ENCODE measurements around the gene RNASE1.

The RNASE1 gene

DNA sequence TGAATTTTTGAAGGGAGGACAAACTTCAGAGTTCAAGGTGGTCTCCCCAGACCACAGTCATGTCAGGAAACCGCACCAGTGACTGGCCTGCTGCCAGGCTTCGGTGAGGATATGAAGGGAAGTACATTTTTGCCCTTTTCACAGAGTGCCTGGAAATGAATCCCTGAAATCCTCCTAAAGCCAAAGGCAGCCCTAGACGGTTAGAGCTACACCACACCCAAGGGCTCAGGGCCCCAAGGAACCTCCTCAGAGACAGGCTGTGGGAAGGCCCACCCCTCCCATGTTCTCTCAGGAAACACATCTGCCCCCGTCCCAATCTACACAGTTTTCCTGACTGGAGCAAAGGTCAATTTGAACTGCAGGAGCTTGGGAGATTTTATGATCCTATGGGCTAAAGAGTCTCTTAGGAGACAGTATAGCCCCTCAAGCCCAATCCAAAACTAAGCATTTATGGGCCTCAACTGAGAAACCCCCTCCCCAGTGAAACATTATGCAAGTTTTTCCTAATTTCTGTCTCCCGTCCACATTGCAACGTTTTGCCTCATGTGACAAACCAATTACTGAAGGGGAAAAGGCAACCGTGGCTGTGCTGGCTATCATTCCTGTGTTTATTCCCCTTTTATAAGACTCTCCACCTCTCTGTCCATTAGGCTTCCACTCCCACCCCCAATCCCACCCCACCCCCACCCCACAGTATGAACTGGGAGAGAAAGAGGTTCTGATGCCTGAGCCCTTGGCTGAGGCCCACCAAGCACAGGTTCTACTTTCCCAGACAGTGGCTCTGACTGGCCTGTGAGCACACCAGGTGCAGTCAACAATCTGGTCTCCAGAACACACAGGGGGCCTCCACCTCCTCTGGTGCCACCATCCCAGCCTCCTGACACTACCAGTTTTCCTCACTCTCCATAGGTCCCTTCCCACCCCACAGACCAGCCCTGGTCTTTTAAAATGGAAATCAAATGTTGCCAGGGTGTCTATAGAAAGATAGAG, 9.6 kb upstream of the RNASE1 start:
- DNase-seq = no peak
- in situ Hi-C loops (cut with MboI; ENCODE audit: low pct_unique_long_range_greater_than_20kb, low sequenced_read_pairs) = no loop called here

DNA sequence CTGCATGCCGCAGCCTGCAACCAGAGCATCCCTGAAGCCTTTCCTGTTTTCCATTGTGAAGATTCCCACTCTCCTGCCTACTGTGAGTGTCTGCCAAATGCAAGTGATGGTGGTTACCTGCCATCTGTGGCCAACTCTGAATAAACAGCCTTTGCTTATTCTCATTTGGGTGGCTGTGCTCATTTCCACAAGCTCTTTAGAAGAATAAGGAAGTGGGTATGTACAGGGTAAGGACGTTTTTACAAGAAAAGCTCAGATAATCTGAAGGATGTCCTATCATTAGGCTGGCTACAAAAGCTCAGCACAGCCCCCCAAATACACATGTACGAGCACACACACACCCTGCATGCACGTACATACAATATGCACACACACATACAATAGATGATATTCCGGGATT, 7.3 kb upstream of the RNASE1 start:
- in situ Hi-C loops (cut with MboI; ENCODE audit: low pct_unique_long_range_greater_than_20kb, low sequenced_read_pairs) = no loop called here
- DNase-seq = no peak

DNA sequence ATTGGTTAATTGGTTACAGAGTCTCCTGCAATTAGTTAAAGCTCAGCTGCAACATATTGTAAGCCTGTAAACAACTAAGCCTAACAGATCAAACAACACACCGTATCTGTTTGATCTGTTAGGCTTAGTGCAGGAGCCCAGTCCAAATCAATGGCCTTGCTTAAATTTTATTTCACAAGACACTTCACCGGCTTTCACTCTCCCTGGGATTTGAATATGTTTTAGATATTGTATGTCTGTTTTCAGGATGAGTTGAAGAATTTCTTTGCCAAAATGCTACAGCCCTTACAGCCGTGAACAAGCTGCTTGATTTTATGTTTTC, 5.5 kb upstream of the RNASE1 start:
- in situ Hi-C loops (cut with MboI; ENCODE audit: low pct_unique_long_range_greater_than_20kb, low sequenced_read_pairs) = no loop called here
- DNase-seq = no peak

DNA sequence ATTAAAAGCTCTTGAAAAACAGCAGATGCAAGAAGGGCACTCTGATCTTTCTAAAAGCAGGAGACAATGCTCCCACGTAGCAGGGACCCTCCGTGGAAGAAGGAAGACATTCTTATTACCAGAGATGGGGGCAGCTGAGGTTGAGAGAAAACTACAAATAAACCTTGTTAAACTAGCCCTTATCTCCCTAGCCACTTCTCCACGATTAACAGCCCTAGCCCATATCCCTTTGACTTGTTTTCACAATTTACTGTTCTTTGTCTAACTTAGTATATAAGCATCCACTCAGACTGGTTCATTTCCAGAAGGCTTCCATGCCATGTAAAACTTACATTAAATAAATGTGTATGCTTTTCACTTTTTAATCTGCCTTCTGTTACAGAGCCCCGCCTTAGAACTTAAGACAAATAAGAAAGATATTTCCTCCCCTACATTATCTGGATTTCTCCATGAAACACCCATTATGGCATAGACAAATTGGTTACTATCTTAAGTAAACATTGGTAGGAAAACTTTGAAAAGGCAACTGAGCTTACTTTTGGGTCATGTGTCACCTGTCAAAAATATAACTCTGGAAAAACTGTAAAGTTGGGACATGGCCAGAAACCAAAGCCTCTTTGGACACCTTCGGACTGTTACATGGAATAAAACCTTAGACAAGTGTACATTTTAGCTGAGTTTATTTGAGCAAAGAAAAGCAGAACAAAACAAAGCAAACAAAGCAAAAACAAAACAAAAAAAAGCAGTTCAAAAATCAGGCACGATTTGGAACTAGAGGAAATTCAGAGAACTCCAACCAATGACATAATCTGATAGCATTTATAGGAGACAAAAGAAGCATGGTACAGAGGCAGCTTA, 4.9 kb upstream of the RNASE1 start:
- in situ Hi-C loops (cut with MboI; ENCODE audit: low pct_unique_long_range_greater_than_20kb, low sequenced_read_pairs) = no loop called here
- no peak for DNase-seq

DNA sequence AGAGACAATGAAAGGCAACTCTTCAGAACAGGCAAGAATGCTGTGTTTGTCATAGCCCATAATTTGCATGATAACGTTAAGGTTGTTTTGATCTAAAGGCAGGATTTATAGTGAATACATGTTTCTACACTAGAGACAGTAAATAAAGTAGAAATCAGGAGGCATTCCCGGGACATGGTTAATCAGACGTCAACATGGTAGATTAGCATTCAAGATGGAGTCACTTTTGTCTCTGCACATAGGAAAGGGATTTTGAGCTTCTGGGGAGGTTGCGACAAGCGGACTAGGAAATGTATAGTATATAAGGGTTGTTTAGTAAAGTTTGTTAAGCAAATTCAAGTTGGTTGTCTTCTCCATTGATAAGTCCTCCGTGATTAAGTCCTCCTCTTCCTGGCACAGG, 2.8 kb upstream of the RNASE1 start:
- no peak for DNase-seq
- in situ Hi-C loops (cut with MboI; ENCODE audit: low pct_unique_long_range_greater_than_20kb, low sequenced_read_pairs) = no loop called here

DNA sequence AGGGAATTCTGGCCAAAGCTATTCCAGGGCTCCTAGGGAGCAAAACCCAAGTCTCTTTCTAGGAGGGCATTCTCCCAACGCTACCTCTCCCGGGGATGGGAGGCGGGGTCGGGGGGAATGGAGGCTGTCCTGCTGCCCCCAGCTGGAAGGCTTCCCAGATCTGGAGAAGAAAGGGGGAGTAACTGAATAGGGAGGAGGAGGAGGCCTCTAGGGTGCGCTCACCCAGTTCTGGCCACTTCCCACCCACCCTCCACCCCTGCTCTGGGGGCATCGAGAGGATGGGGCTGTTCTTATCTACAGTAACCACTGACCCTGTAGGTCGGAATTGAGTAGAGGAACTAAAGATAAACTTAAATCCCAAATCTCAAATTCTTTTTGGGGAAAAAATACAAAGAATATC, 579 bp upstream of the RNASE1 start:
- in situ Hi-C loops (cut with MboI; ENCODE audit: low pct_unique_long_range_greater_than_20kb, low sequenced_read_pairs) = no loop called here

DNA sequence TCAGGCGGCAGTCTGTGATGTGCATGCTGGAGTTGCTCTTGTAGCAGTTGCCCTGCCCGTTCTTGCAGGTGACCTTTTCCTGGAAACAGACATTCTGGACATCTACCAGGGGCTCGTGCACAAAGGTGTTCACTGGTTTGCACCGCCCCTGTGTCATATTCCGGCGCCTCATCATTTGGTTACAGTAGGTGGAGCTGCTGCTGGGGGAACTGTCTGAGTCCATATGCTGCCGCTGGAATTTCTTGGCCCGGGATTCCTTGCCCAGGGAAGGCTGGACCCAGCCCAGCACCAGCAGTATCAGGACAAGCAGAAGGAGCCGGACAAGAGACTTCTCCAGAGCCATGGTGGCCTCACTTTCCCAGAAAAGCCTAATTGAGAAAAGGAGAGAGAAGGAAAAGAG, 918 bp downstream of the RNASE1 start:
- DNase-seq = no peak
- in situ Hi-C loops (cut with MboI; ENCODE audit: low pct_unique_long_range_greater_than_20kb, low sequenced_read_pairs) = no loop called here

More for the DNA sequence above, 579 bp upstream of the RNASE1 start:
- no peak for DNase-seq

DNA sequence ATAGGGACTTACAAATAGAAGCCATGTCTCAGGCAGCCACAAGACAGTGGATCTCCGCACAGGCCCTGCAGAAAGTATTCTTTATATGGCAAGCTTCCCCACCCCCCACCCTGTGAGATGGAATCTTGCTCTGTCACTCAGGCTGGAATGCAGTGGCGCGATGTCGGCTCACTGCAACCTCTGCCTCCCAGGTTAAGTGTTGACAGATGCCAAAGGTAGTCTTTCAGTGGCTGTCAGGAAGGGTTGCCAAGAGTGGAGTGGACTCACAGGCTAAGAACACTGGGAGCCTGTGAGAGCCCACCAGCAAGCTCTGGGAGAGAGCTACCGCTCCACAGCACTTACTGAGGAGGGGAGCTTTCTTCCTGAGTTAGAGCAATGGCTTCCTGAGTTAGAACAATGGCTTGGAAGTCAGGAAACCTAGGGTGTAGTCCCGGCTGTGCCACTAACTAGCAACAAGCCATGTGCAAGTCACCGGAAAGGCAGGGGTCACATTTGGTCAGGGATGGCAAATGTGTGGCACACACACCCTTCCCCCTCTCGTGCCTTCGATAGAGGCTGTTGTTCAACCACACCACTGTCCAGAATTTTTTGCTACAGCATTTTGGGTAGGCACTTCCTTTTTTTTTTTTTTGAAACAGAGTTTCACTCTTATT, 2.6 kb downstream of the RNASE1 start:
- in situ Hi-C loops (cut with MboI; ENCODE audit: low pct_unique_long_range_greater_than_20kb, low sequenced_read_pairs) = no loop called here
- DNase-seq = peak; percentile 52

DNA sequence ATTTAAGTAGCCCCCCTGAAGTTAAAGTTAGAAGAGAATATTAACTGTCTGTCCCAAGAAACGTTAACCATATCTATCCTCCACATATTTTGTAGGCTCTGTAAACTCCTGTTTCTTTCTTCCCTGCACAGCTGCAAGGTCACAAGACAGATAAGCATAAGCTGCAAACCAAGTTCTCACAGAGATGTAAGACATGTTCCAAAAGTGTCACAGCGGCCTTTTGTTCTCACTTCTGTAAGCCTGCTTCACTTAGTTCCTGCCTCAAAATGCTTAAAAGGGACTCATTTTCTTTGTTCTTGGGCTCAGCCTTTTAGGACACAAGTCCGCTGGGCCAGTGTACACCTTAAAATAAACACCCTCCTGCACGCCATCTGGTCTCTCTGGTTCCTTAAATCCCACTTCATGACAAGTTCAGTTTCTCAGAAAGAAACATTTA, 3.2 kb downstream of the RNASE1 start:
- DNase-seq = no peak
- in situ Hi-C loops (cut with MboI; ENCODE audit: low pct_unique_long_range_greater_than_20kb, low sequenced_read_pairs) = no loop called here

DNA sequence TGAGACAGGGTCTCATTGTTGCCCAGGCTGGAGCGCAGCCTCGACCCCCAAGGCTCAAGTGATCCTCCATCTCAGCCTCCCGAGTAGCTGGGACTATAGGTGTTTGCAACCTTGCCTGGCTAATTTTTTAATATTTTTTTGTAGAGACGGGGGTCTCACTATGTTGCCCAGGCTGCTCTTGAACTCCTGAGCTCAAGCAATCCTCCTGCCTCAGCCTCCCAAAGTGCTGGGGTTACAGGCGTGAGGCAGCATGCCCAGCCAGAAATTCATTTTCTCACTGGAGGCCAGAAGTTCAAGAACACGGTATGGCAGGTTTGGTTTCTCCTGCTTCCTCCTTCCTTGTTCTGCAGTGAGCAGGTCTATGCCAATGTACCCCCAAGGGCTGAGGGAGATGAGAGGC, 3.7 kb downstream of the RNASE1 start:
- no peak for DNase-seq
- in situ Hi-C loops (cut with MboI; ENCODE audit: low pct_unique_long_range_greater_than_20kb, low sequenced_read_pairs) = no loop called here

DNA sequence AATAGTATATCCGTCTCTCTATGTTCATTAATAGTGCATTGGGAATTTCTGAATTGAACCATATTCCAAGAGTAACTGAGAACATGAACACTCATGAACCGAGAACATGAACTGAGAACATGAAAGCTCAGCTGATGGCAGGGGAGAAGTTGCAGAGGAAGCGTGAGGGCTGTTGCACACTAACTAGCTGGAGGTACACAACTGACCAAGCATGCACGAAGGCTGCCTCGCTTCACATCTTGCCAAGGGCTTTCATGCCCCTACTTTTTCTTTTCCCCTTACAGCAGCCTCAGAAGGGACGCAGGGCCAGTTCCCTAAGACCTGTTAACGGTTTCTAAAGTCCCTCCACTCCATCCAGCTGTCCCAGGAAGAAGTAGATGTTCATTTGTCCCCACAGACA, 4.3 kb downstream of the RNASE1 start:
- in situ Hi-C loops (cut with MboI; ENCODE audit: low pct_unique_long_range_greater_than_20kb, low sequenced_read_pairs) = no loop called here
- DNase-seq = no peak

DNA sequence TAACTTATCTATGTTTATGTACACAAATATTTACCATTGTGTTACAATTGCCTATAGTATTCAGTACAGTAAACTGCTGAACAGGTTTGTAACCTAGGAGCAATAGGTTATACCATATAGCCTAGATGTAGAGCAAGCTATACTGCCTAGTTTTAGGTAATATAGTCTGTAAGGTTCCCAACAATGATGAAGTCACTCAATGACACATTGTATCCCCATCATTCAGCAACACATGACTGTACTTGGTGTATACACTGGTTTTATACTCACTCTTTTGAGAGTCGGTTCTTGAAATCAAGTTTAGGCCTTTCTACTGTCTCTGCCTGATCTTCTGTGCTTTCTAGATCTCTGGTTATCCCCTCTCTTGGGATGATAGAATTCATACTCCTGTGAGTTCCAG, 5.5 kb downstream of the RNASE1 start:
- in situ Hi-C loops (cut with MboI; ENCODE audit: low pct_unique_long_range_greater_than_20kb, low sequenced_read_pairs) = no loop called here
- no peak for DNase-seq

DNA sequence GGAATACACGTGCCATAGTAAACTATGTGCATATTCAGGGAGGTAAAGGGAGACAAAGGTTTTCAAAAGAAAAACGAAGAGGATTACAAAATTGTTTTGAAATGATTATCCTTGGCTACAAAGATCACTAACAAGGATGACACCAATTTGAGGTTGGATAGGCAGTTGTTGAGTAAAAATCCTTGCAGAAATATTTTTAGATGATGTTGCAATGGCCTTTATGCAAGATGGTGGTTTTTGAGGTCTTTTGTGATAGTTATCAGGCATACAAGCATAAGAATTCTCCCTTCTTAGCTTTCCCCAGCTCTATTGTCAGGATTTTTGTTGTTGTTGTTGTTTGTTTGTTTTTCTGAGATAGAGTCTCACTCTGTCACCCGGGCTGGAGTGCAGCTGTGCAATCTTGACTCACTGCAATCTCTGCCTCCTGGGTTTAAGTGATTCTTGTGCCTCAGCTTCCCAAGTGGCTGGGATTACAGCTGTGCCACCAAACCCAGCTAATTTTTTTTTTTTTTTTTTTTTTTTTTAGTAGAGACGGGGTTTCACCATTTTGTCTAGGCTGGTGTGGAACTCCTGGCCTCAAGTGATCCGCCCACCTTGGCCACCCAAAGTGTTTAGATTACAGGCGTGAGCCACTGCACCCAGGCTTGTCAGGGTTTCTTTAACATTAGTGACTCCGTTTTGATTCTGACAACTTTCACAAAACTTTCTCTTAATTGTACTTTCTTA, 7.8 kb downstream of the RNASE1 start:
- DNase-seq = no peak
- in situ Hi-C loops (cut with MboI; ENCODE audit: low pct_unique_long_range_greater_than_20kb, low sequenced_read_pairs) = no loop called here

DNA sequence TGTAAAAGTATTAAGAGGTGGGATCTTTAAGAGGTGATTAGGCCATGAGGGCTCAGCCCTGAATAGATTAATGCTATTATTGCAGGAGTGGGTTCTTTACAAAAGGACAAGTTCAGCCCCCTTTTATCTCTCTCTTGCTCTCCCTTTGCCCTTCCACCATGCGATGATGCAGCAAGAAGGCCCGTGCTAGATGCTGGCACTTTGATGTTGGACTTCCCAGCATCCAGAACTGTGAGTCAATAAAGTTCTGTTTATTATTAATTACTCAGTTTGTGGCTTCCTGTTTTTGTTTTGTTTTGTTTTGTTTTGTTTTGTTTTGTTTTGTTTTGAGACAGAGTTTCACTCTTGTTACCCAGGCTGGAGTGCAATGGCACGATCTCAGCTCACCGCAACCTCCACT, 10.1 kb downstream of the RNASE1 start:
- in situ Hi-C loops (cut with MboI; ENCODE audit: low pct_unique_long_range_greater_than_20kb, low sequenced_read_pairs) = no loop called here

DNA sequence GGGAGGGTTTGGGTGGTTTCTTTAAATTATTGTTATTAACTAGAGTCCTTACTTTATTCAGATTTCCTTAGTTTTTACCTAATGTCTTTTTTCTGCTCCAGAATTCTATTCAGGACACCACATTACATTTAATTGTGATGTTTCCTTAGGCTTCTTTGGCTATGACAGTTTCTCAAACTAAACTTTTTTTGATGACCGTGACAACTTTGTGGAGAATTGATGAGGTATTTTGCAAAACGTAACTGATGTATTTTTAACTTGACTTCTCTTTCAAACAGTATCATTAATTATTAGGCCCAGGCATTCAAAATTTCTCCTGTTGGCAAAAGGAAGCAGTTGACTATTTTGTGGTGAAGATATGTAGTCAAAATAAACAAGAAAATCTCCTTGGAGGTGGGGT, 11.0 kb downstream of the RNASE1 start:
- in situ Hi-C loops (cut with MboI; ENCODE audit: low pct_unique_long_range_greater_than_20kb, low sequenced_read_pairs) = no loop called here

More for the DNA sequence above, 10.1 kb downstream of the RNASE1 start:
- DNase-seq = no peak

DNA sequence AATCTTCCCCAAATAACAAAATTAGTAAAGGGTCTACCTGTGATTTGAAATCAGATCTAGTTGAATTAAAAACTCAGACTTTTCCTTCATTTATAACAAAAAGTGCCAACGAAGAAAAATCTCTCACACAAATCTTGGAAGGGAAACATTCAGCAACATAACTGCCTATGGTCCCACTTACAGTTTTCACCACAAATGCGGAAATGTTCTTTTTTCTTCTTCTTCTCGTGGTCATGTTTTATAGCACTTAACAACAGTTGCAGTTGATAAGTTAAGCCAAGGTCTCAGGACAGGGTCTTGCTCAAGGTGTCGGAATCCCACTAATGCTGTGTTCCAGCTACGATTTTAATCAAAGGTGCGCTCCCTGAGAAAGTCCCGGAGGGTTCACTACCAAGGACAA, 11.5 kb downstream of the RNASE1 start:
- in situ Hi-C loops (cut with MboI; ENCODE audit: low pct_unique_long_range_greater_than_20kb, low sequenced_read_pairs) = no loop called here

More for the DNA sequence above, 11.0 kb downstream of the RNASE1 start:
- DNase-seq = no peak

DNA sequence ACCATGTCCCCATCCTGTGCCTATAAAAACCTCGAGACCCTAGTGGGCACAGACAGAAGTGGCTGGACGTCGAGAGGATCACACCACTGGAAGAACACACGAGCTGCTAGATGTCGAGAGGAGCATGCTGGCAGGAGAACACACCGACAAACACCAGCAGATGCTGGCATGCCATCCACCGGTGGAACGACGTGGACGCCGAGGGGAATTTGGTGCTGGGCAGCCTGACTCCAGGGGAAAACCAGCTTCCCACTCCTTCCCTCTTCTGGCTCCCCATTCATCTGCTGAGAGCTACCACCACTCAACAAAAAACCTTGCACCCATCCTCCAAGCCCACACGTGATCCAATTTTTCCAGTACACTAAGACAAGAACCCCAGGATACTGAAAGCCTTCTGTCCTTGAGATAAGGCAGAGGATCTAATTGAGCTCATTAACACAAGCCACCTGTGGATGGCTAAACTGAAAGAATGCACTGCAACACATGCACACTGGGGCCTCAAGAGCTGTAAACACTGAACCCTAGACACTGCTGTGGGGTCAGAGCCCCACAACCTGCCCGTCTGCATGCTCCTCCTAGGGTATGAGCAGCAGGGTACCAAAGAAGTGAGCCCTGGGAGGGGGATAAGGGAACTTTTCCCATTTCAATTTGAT, 12.1 kb downstream of the RNASE1 start:
- no peak for DNase-seq
- in situ Hi-C loops (cut with MboI; ENCODE audit: low pct_unique_long_range_greater_than_20kb, low sequenced_read_pairs) = no loop called here

More for the DNA sequence above, 11.5 kb downstream of the RNASE1 start:
- DNase-seq = no peak

DNA sequence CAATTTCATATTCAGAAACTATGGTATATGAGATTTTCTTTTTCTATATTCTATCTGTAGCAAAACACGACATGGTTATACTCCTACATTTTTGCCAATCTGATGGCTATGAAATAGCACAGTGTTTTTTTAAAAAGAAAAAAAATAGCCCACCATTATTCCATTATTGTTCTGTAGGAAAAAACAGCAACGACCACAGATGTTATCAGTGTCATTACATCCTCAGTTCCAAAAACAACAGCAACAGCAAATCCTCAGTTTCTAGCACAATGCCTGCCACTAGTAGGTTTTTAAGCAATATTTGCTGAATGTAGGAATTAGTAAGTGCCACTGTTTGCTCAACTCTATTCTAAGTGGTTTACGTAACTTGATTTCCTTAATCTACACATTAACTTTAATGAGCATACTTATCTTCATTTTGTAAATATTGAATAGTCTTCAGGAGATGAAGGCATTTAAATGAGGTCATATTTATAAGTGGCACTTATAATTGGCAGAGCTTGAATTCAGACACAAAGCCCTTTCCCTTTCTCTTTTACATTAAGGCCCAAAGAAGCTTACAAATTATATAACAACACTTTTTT, 13.3 kb downstream of the RNASE1 start:
- in situ Hi-C loops (cut with MboI; ENCODE audit: low pct_unique_long_range_greater_than_20kb, low sequenced_read_pairs) = no loop called here
- no peak for DNase-seq
